ENCODE data around the gene ZNF680. TPM values are rescaled to one million over a fixed set of nuclear protein-coding genes. Genes with fewer than 3 reads are reported as not detected.
A peak's percentile ranks its signal among the peaks of the same experiment; 100 is the strongest.

ZNF680 gene
- 1 to 10 TPM; 2.1 to 5.3 TPM for polyA plus RNA-seq

DNA sequence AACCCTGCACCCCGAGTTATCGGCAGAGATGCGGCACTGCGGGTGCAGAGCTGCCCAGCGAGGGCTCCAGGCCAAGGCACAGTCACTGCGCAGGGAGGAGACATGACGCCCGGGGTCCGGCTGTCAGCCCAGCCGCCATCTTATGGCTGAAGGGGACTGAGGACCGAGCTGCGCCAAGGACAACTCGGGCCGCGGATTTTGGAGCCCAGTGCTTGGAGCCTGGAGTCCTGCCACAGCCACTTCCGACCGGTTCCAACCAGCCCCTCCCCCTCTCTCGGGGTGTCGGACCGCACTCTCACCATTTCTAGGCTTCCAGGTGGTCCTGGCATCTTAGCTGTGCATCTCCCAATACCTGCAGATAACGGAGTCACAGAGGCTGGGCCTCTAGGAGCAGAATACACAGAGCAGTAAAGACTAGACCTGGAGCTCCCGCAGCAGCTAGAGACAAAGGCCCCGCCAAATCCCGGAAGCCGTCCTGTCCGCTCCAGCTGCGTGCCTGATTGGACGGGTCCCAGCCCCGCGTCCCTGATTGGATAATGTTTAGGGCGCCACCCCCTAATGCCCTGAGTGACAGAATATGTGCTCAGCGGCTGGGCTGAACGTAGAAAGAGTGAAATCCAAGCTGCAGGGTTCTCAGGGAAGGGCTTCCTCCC is at the start of gene ZNF680:
ZNF680 (minus strand) TSS at position 446 of the 653 bp plus-strand sequence; CDS start at position 329, 117 bp downstream.
- WGBS, 2 donors: 0% methylated on average over 33 of the region's 33 CpGs
- Histone ChIP-seq H3K4me1 (ENCODE audit: control insufficient read depth in 2 of 2, insufficient read depth in 2 of 2, low read length in 1 of 2) (no peaks in the 10 kb centered on the region), H3K36me3 (ENCODE audit: control insufficient read depth in 2 of 2, insufficient read depth in 2 of 2, low read length in 1 of 2) (no peaks in the 10 kb centered on the region), H3K27ac (ENCODE audit: low read depth in 2 of 2, low read length in 1 of 2) (peak within 1 kb of the TSS; percentile 87 to 98), H3K9me3 (ENCODE audit: control insufficient read depth in 2 of 2, insufficient read depth in 1 of 2, low read depth in 1 of 2, low read length in 1 of 2) (no peaks in the 10 kb centered on the region), H3K27me3 (ENCODE audit: control insufficient read depth in 1 of 2, insufficient read depth in 2 of 2, low read length in 2 of 2) (no peaks in the 10 kb centered on the region), H3K4me3 (ENCODE audit: low read depth in 1 of 2, low read length in 2 of 2) (peak within 1 kb of the TSS; percentile 78 to 83)

DNA sequence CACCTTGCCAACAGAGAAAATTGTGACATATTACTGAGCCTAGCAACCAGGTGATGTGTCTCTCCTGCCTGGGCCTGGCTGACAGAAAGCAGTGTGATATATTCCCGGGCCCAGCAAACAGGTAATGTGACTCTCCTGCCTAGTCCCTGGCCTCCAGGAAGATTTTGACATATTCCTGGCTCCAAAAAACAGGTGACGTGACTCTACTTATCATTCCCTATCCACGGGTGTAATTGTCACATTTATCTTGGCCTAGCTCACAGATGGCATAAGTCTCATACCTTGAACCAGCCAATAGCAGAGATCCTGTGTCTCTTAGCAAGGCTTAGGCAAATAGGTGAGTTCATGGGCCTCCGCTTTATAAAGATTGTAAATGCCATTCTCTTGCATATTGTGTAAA is 49.6 kb upstream of the ZNF680 start:
- H3K4me1 ChIP-seq (ENCODE audit: control insufficient read depth in 2 of 2, insufficient read depth in 2 of 2, low read length in 1 of 2): no peaks in the 10 kb centered on the region
- 50 to 64% methylated on average over 4 of the region's 4 CpGs for WGBS, 2 donors
- H3K4me3 ChIP-seq (ENCODE audit: low read depth in 1 of 2, low read length in 2 of 2): no peak overlapping the region
- H3K27ac ChIP-seq (ENCODE audit: low read depth in 2 of 2, low read length in 1 of 2): no peak overlapping the region
- H3K9me3 ChIP-seq (ENCODE audit: control insufficient read depth in 2 of 2, insufficient read depth in 1 of 2, low read depth in 1 of 2, low read length in 1 of 2): peaks cover 3 to 5% of the 10 kb centered on the region in 2 donors
- no peaks in the 10 kb centered on the region for H3K27me3 ChIP-seq (ENCODE audit: control insufficient read depth in 1 of 2, insufficient read depth in 2 of 2, low read length in 2 of 2)
- H3K36me3 ChIP-seq (ENCODE audit: control insufficient read depth in 2 of 2, insufficient read depth in 2 of 2, low read length in 1 of 2): no peaks in the 10 kb centered on the region

DNA sequence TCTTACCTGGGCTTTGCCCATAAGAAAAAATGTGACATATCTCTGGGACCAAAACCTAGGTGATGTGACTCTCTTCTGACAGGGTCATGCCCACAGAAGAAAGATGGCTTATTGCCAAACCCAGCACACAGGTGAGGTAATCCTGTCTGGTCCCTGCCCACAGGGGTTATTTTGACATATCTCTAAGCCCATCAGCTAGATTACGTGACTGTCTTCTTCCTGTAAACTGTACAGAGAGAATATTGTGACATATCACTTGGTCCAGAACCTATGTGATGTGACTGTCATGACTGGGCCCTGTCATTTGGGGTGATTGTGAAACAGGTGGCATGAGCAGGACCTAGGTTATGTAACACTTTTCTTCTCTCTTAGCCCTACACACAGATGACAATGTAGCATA is 48.8 kb upstream of the ZNF680 start:
- Histone ChIP-seq H3K9me3 (ENCODE audit: control insufficient read depth in 2 of 2, insufficient read depth in 1 of 2, low read depth in 1 of 2, low read length in 1 of 2) (peaks cover 3 to 5% of the 10 kb centered on the region in 2 donors), H3K4me1 (ENCODE audit: control insufficient read depth in 2 of 2, insufficient read depth in 2 of 2, low read length in 1 of 2) (no peaks in the 10 kb centered on the region), H3K27me3 (ENCODE audit: control insufficient read depth in 1 of 2, insufficient read depth in 2 of 2, low read length in 2 of 2) (no peaks in the 10 kb centered on the region), H3K4me3 (ENCODE audit: low read depth in 1 of 2, low read length in 2 of 2) (no peak overlapping the region), H3K27ac (ENCODE audit: low read depth in 2 of 2, low read length in 1 of 2) (no peak overlapping the region), H3K36me3 (ENCODE audit: control insufficient read depth in 2 of 2, insufficient read depth in 2 of 2, low read length in 1 of 2) (no peaks in the 10 kb centered on the region)
- WGBS, 2 donors: 75 to 88% methylated on average over 1 of the region's 1 CpG

DNA sequence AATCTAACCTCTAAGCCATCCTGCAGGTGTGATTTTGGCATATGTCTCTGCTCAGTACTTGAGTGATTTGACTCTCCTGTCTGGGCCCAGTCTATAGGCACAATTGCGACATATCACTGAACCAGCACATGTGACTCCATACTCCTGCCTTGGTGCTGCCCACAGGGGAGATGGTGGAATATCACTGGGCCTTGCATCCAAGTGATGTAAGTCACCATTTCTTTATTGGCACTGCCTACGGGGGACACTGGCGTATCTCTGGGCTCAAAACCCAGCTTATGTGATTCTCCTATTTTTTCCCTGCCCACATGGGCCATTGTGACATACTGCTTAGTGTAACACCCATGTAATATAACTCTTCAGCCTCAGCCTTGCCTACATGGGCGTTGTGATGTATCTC is 48.1 kb upstream of the ZNF680 start:
- 88 to 90% methylated on average over 4 of the region's 4 CpGs for WGBS, 2 donors
- H3K4me1 ChIP-seq (ENCODE audit: control insufficient read depth in 2 of 2, insufficient read depth in 2 of 2, low read length in 1 of 2): no peaks in the 10 kb centered on the region
- H3K36me3 ChIP-seq (ENCODE audit: control insufficient read depth in 2 of 2, insufficient read depth in 2 of 2, low read length in 1 of 2): no peaks in the 10 kb centered on the region
- no peak overlapping the region for H3K27ac ChIP-seq (ENCODE audit: low read depth in 2 of 2, low read length in 1 of 2)
- peaks cover 3 to 5% of the 10 kb centered on the region in 2 donors for H3K9me3 ChIP-seq (ENCODE audit: control insufficient read depth in 2 of 2, insufficient read depth in 1 of 2, low read depth in 1 of 2, low read length in 1 of 2)
- no peaks in the 10 kb centered on the region for H3K27me3 ChIP-seq (ENCODE audit: control insufficient read depth in 1 of 2, insufficient read depth in 2 of 2, low read length in 2 of 2)
- no peak overlapping the region for H3K4me3 ChIP-seq (ENCODE audit: low read depth in 1 of 2, low read length in 2 of 2)

DNA sequence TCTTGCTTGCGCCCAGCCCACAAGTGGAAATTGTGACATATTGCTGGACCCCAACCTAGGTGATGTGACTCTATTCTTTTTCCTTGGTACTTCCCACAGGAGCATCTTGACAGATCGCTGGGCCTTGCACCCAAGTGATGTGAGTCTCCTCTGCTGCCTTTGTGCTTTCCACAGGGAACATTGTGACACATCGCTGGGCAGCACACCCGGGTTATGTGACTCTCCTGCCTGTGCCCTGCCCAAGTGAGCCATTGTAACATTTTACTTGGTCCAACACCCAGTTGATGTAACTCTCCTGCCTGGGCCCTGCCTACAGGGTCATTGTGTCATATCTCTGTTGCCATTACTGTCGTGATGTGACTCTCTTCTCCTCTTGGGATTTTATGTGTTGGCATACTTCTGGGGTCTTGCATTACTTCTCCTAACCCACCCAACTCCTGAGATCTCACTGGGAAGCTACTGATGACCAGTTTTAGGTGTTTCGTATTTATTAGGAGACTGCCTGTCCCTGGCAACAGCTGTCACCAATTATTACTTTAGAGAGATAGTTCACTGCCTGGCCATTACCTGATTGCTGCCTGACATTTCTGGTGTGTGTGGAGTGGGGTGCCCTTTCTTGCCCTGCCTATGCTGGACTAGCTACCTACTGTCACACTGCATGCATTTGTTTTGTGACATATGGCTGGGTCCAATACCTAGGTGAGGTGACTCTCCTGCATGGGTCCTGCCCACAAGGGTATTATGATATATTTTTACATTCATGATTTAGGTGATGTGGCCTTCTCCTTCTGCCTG is 45.4 kb upstream of the ZNF680 start:
- Histone ChIP-seq H3K9me3 (ENCODE audit: control insufficient read depth in 2 of 2, insufficient read depth in 1 of 2, low read depth in 1 of 2, low read length in 1 of 2) (peaks cover 3 to 5% of the 10 kb centered on the region in 2 donors), H3K36me3 (ENCODE audit: control insufficient read depth in 2 of 2, insufficient read depth in 2 of 2, low read length in 1 of 2) (no peaks in the 10 kb centered on the region)
- WGBS, 2 donors: 87 to 92% methylated on average over 6 of the region's 6 CpGs

DNA sequence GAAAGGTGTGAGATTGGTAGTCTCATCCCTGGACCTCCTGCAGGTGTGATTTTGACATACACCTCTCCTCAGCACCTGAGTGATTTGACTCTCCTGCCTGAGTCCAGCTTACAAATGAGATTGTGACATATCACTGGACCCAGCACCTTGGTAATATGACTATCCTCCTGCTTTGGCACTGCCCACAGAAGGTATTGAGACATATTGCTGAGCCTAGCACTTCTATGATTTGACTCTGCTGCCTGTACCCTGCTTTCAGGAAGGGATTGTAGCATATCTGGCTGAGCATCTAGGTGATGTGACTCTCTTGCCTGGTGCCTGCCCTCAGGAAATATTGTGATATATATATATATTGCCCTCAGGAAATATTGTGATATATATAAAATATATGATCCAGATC is 43.5 kb upstream of the ZNF680 start:
- peaks cover 3 to 5% of the 10 kb centered on the region in 2 donors for H3K9me3 ChIP-seq (ENCODE audit: control insufficient read depth in 2 of 2, insufficient read depth in 1 of 2, low read depth in 1 of 2, low read length in 1 of 2)
- no peaks in the 10 kb centered on the region for H3K36me3 ChIP-seq (ENCODE audit: control insufficient read depth in 2 of 2, insufficient read depth in 2 of 2, low read length in 1 of 2)
- no peaks in the 10 kb centered on the region for H3K27me3 ChIP-seq (ENCODE audit: control insufficient read depth in 1 of 2, insufficient read depth in 2 of 2, low read length in 2 of 2)

More for the DNA sequence above, 45.4 kb upstream of the ZNF680 start:
- no peak overlapping the region for H3K4me3 ChIP-seq (ENCODE audit: low read depth in 1 of 2, low read length in 2 of 2)
- H3K27ac ChIP-seq (ENCODE audit: low read depth in 2 of 2, low read length in 1 of 2): no peak overlapping the region
- H3K27me3 ChIP-seq (ENCODE audit: control insufficient read depth in 1 of 2, insufficient read depth in 2 of 2, low read length in 2 of 2): no peaks in the 10 kb centered on the region
- H3K4me1 ChIP-seq (ENCODE audit: control insufficient read depth in 2 of 2, insufficient read depth in 2 of 2, low read length in 1 of 2): no peaks in the 10 kb centered on the region

DNA sequence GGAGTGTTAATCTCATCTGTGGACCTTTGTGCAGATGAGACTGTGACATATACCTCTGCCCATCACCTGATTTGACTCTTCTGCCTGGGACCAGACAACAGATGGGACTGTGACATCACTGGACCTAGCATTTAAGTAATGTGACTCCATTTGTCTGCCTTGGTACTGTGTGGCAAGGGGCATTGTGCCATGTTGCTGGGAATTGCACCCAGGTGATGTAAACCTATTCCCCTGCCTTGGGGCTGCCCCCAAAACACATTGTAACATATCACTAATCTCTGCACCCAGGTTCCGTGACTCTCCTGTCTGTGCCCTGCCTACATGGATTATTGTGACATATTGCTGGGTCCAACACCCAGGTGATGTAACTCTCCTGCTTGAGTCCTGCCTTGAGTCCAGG is 40.4 kb upstream of the ZNF680 start:
- Histone ChIP-seq H3K4me3 (ENCODE audit: low read depth in 1 of 2, low read length in 2 of 2) (no peak overlapping the region), H3K9me3 (ENCODE audit: control insufficient read depth in 2 of 2, insufficient read depth in 1 of 2, low read depth in 1 of 2, low read length in 1 of 2) (no peaks in the 10 kb centered on the region), H3K4me1 (ENCODE audit: control insufficient read depth in 2 of 2, insufficient read depth in 2 of 2, low read length in 1 of 2) (no peaks in the 10 kb centered on the region), H3K27me3 (ENCODE audit: control insufficient read depth in 1 of 2, insufficient read depth in 2 of 2, low read length in 2 of 2) (no peaks in the 10 kb centered on the region), H3K36me3 (ENCODE audit: control insufficient read depth in 2 of 2, insufficient read depth in 2 of 2, low read length in 1 of 2) (no peaks in the 10 kb centered on the region), H3K27ac (ENCODE audit: low read depth in 2 of 2, low read length in 1 of 2) (no peak overlapping the region)
- WGBS, 2 donors: 90 to 95% methylated on average over 1 of the region's 1 CpG

More for the DNA sequence above, 43.5 kb upstream of the ZNF680 start:
- H3K4me3 ChIP-seq (ENCODE audit: low read depth in 1 of 2, low read length in 2 of 2): no peak overlapping the region
- H3K4me1 ChIP-seq (ENCODE audit: control insufficient read depth in 2 of 2, insufficient read depth in 2 of 2, low read length in 1 of 2): no peaks in the 10 kb centered on the region
- H3K27ac ChIP-seq (ENCODE audit: low read depth in 2 of 2, low read length in 1 of 2): no peak overlapping the region

DNA sequence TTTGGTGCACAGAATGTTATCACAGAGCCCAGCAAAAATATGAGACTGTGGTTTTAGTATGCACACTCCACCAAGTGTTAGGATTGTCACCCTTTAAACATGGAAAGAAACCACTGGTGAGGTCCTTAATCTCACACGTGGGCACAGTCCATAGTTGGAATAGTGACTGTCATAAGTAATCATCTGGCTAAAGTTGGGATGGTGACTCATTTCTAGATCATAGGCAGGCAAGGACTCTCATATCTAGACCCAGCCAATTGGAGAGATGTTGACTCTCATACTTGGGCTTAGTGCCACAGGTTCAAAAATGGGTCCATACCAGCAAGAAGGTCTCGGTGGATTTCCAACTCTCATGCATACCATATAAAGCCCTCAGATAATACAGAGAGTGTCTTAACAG is 39.6 kb upstream of the ZNF680 start:
- WGBS, 2 donors: 81 to 86% methylated on average over 2 of the region's 2 CpGs

DNA sequence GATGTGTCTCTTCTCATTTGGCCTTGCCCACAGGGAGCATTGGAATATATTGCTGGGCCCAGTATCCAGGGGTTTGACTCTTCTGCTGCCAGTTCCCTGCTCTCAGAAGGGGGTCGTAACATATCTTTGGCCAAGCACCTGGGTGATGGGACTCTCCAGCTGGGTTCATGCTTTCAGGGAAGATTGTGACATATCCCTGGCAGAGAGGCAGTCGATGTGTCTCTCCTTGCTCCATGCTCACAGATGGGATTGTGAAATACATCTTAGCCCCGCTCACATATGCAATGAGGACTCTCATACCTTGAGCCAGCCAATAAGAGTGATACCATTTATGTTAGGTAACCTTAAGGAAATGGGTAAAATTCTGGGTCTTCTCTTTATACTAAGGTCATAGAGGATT is 39.2 kb upstream of the ZNF680 start:
- H3K36me3 ChIP-seq (ENCODE audit: control insufficient read depth in 2 of 2, insufficient read depth in 2 of 2, low read length in 1 of 2): no peaks in the 10 kb centered on the region
- WGBS, 2 donors: 86 to 91% methylated on average over 3 of the region's 3 CpGs
- no peak overlapping the region for H3K27ac ChIP-seq (ENCODE audit: low read depth in 2 of 2, low read length in 1 of 2)
- H3K4me3 ChIP-seq (ENCODE audit: low read depth in 1 of 2, low read length in 2 of 2): no peak overlapping the region
- H3K27me3 ChIP-seq (ENCODE audit: control insufficient read depth in 1 of 2, insufficient read depth in 2 of 2, low read length in 2 of 2): no peaks in the 10 kb centered on the region
- H3K4me1 ChIP-seq (ENCODE audit: control insufficient read depth in 2 of 2, insufficient read depth in 2 of 2, low read length in 1 of 2): no peaks in the 10 kb centered on the region
- no peaks in the 10 kb centered on the region for H3K9me3 ChIP-seq (ENCODE audit: control insufficient read depth in 2 of 2, insufficient read depth in 1 of 2, low read depth in 1 of 2, low read length in 1 of 2)

More for the DNA sequence above, 39.6 kb upstream of the ZNF680 start:
- Histone ChIP-seq H3K27me3 (ENCODE audit: control insufficient read depth in 1 of 2, insufficient read depth in 2 of 2, low read length in 2 of 2) (no peaks in the 10 kb centered on the region), H3K4me3 (ENCODE audit: low read depth in 1 of 2, low read length in 2 of 2) (no peak overlapping the region), H3K4me1 (ENCODE audit: control insufficient read depth in 2 of 2, insufficient read depth in 2 of 2, low read length in 1 of 2) (no peaks in the 10 kb centered on the region), H3K9me3 (ENCODE audit: control insufficient read depth in 2 of 2, insufficient read depth in 1 of 2, low read depth in 1 of 2, low read length in 1 of 2) (no peaks in the 10 kb centered on the region), H3K27ac (ENCODE audit: low read depth in 2 of 2, low read length in 1 of 2) (no peak overlapping the region), H3K36me3 (ENCODE audit: control insufficient read depth in 2 of 2, insufficient read depth in 2 of 2, low read length in 1 of 2) (no peaks in the 10 kb centered on the region)
